ENCODE data around the gene STAT5B. TPM values are rescaled to one million over a fixed set of nuclear protein-coding genes. Genes with fewer than 3 reads are reported as not detected.
"Not testable (repeated sequence)": the region's sequence is repeated elsewhere in the genome, so short reads cannot be mapped to it uniquely, and the experiment has no call there.

Gene STAT5B
- total RNA-seq, 1 donor from 2014 or later: 46.3 TPM

- no peak for DNase-seq
Measured at GRCh38 chr17:42193216-42193968, 82.8 kb downstream of the STAT5B start.

GRCh38 chr17:42192189-42193126 is 83.7 kb downstream of the STAT5B start:
- DNase-seq: no peak

GRCh38 chr17:42191275-42191608 is 84.9 kb downstream of the STAT5B start:
- no peak for DNase-seq

GRCh38 chr17:42190491-42191274 is 85.5 kb downstream of the STAT5B start:
- DNase-seq: no peak

GRCh38 chr17:42189651-42189965 is 86.6 kb downstream of the STAT5B start:
- no peak for DNase-seq

- DNase-seq: no peak
Measured at GRCh38 chr17:42188749-42189650, 87.2 kb downstream of the STAT5B start.

GRCh38 chr17:42187833-42188232 is 88.4 kb downstream of the STAT5B start:
- DNase-seq: no peak

GRCh38 chr17:42186191-42186590 is 90.0 kb downstream of the STAT5B start:
- not testable (repeated sequence) for DNase-seq

GRCh38 chr17:42185621-42185930 is 90.6 kb downstream of the STAT5B start:
- no peak for DNase-seq

GRCh38 chr17:42184713-42185620 is 91.2 kb downstream of the STAT5B start, which contains the start of gene HCRT:
Gene HCRT (minus strand): TSS chr17:42185452. CDS start chr17:42185365, 87 bp downstream.
- no peak for DNase-seq

GRCh38 chr17:42183741-42184711 is 92.2 kb downstream of the STAT5B start:
- DNase-seq: peak; percentile 83

- peak; percentile 59 for DNase-seq
Measured at GRCh38 chr17:42182927-42183734, 93.1 kb downstream of the STAT5B start.

- no peak for DNase-seq
Measured at GRCh38 chr17:42181851-42182207, 94.4 kb downstream of the STAT5B start.

- peak; percentile 88 for DNase-seq
Measured at GRCh38 chr17:42180922-42181850, 95.0 kb downstream of the STAT5B start, which contains the start of gene KCNH4. Gene KCNH4 (minus strand): TSS chr17:42181142. CDS start chr17:42180945, 197 bp downstream.

GRCh38 chr17:42180411-42180921 is 95.7 kb downstream of the STAT5B start:
- DNase-seq: no peak

GRCh38 chr17:42179911-42180410 is 96.2 kb downstream of the STAT5B start:
- peak; percentile 62 for DNase-seq

- no peak for DNase-seq
Measured at GRCh38 chr17:42179335-42179734, 96.9 kb downstream of the STAT5B start.
